ENCODE data around the gene ZFP36L1. TPM values are rescaled to one million over a fixed set of nuclear protein-coding genes. Genes with fewer than 3 reads are reported as not detected.

ZFP36L1 gene
- total RNA-seq, 2 donors from 2014 or later, result 42.4 to 94.9 TPM

- Mint-ChIP-seq H3K27me3 (peaks cover 0 to 3% of the 10 kb centered on the region in 2 donors), H3K9me3 (no peaks in the 10 kb centered on the region), H3K4me3 (no peak overlapping the region), H3K36me3 (no peaks in the 10 kb centered on the region), H3K27ac (no peak overlapping the region), H3K4me1 (ENCODE audit: low read depth in 2 of 2) (no peaks in the 10 kb centered on the region)
- ATAC-seq (no peak), DNase-seq (ENCODE audit: low spot score) (no peak)
Observed at GRCh38 chr14:68749487-68750475, 43.1 kb downstream of the ZFP36L1 start.

DNA sequence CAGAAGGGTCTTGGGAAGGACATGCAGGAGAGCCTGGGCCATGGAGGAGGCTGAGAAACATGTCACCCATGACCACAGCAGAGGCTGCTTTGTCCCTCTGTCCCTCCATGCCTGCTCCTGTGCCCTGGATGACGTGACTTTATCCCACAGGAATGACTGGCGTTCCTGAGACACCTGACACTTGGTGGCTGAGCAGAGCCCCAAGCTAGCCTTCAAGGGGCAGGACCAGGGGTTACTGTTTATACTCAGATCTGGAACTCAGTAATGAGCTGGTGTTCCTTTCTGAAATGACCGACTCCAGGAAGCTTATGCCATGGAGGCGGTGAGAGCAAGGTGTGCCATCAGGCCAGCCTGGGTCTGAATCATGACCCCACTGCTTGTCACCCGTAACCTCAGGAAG lies 44.2 kb downstream of the ZFP36L1 start:
- Mint-ChIP-seq H3K27me3 (peaks cover 0 to 3% of the 10 kb centered on the region in 2 donors), H3K9me3 (no peaks in the 10 kb centered on the region), H3K27ac (no peak overlapping the region), H3K36me3 (no peaks in the 10 kb centered on the region), H3K4me1 (ENCODE audit: low read depth in 2 of 2) (no peaks in the 10 kb centered on the region), H3K4me3 (no peak overlapping the region)
- no peak for DNase-seq (ENCODE audit: low spot score)
- peak in 1 of 2 donors; percentile 15 for ATAC-seq

GRCh38 chr14:68748260-68748659 lies 44.6 kb downstream of the ZFP36L1 start:
- ATAC-seq (no peak), DNase-seq (ENCODE audit: low spot score) (no peak)
- Mint-ChIP-seq H3K9me3 (no peaks in the 10 kb centered on the region), H3K27ac (no peak overlapping the region), H3K27me3 (peaks cover 0 to 3% of the 10 kb centered on the region in 2 donors), H3K36me3 (no peaks in the 10 kb centered on the region), H3K4me3 (no peak overlapping the region), H3K4me1 (ENCODE audit: low read depth in 2 of 2) (no peaks in the 10 kb centered on the region)

GRCh38 chr14:68747393-68747792 lies 45.5 kb downstream of the ZFP36L1 start:
- DNase-seq (ENCODE audit: low spot score) (no peak), ATAC-seq (no peak)
- peaks cover 0 to 3% of the 10 kb centered on the region in 2 donors for H3K27me3 Mint-ChIP-seq
- no peak overlapping the region for H3K27ac Mint-ChIP-seq
- peaks cover 0 to 2% of the 10 kb centered on the region in 2 donors for H3K4me1 Mint-ChIP-seq (ENCODE audit: low read depth in 2 of 2)
- H3K36me3 Mint-ChIP-seq, result no peaks in the 10 kb centered on the region
- no peaks in the 10 kb centered on the region for H3K9me3 Mint-ChIP-seq
- H3K4me3 Mint-ChIP-seq, result no peak overlapping the region

GRCh38 chr14:68744613-68745012 lies 48.3 kb downstream of the ZFP36L1 start:
- DNase-seq (ENCODE audit: low spot score) (no peak), ATAC-seq (no peak)
- Mint-ChIP-seq H3K4me1 (ENCODE audit: low read depth in 2 of 2) (peaks cover 0 to 2% of the 10 kb centered on the region in 2 donors), H3K27ac (no peak overlapping the region), H3K36me3 (no peaks in the 10 kb centered on the region), H3K4me3 (no peak overlapping the region), H3K27me3 (peaks cover 0 to 3% of the 10 kb centered on the region in 2 donors), H3K9me3 (no peaks in the 10 kb centered on the region)

- Mint-ChIP-seq H3K36me3 (no peaks in the 10 kb centered on the region), H3K4me1 (ENCODE audit: low read depth in 2 of 2) (peaks cover 0 to 6% of the 10 kb centered on the region in 2 donors), H3K9me3 (no peaks in the 10 kb centered on the region), H3K27me3 (peaks cover 0 to 3% of the 10 kb centered on the region in 2 donors), H3K4me3 (no peak overlapping the region), H3K27ac (peak overlapping the region in 1 of 2 donors; percentile 40)
- DNase-seq (ENCODE audit: low spot score), result no peak
- no peak for ATAC-seq
Observed at GRCh38 chr14:68741839-68742470, 50.9 kb downstream of the ZFP36L1 start.

DNA sequence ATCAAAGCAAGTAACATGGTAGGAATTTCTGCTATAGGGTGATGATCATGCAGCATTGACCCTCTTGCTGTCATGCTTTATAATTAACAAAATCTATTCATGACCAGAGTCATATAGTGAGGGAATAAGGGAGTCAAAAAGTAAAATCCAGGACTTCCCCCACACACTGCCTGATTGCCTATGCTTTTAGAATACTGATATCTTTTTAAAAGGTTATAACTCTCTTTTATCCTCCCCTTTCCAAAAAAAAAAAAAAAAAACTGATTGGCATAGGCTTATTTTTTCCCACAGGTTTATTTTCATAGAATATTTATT lies 51.4 kb downstream of the ZFP36L1 start:
- no peak for DNase-seq (ENCODE audit: low spot score)

GRCh38 chr14:68740788-68741476 lies 51.9 kb downstream of the ZFP36L1 start:
- ATAC-seq (no peak), DNase-seq (ENCODE audit: low spot score) (no peak)
- Mint-ChIP-seq H3K27ac (peak overlapping the region in 1 of 2 donors; percentile 40), H3K36me3 (no peaks in the 10 kb centered on the region), H3K27me3 (peaks cover 0 to 3% of the 10 kb centered on the region in 2 donors), H3K4me3 (no peak overlapping the region), H3K9me3 (no peaks in the 10 kb centered on the region), H3K4me1 (ENCODE audit: low read depth in 2 of 2) (peaks cover 4 to 10% of the 10 kb centered on the region in 2 donors)

More for the DNA sequence above, 51.4 kb downstream of the ZFP36L1 start:
- no peak overlapping the region for H3K27ac Mint-ChIP-seq
- H3K27me3 Mint-ChIP-seq, result peaks cover 0 to 3% of the 10 kb centered on the region in 2 donors
- no peak overlapping the region for H3K4me3 Mint-ChIP-seq
- no peaks in the 10 kb centered on the region for H3K9me3 Mint-ChIP-seq
- no peaks in the 10 kb centered on the region for H3K36me3 Mint-ChIP-seq
- peaks cover 0 to 6% of the 10 kb centered on the region in 2 donors for H3K4me1 Mint-ChIP-seq (ENCODE audit: low read depth in 2 of 2)
- no peak for ATAC-seq

DNA sequence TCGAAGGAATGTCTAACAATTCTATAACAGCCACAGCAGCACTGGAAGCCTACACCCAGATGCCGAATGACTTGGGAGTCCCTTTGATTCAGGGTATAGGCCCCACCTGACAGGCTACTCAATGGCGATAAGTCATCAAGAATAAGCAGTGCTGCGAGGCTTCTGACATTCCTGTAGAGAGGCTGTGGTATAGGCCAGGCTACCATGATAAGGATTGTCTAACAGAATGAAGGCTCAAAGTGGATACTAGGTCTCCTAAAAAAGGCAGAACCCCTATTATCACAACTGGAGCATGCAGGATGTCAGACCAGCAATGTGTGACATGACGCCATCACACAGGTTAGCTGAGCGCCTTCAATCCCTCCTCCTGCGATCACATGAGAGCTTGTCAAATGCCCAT lies 53.2 kb downstream of the ZFP36L1 start:
- ATAC-seq (no peak), DNase-seq (ENCODE audit: low spot score) (no peak)
- peaks cover 10 to 13% of the 10 kb centered on the region in 2 donors for H3K4me1 Mint-ChIP-seq (ENCODE audit: low read depth in 2 of 2)
- H3K27ac Mint-ChIP-seq, result peak overlapping the region in 1 of 2 donors; percentile 40
- no peaks in the 10 kb centered on the region for H3K36me3 Mint-ChIP-seq
- no peaks in the 10 kb centered on the region for H3K9me3 Mint-ChIP-seq
- H3K27me3 Mint-ChIP-seq, result no peaks in the 10 kb centered on the region
- no peak overlapping the region for H3K4me3 Mint-ChIP-seq

DNA sequence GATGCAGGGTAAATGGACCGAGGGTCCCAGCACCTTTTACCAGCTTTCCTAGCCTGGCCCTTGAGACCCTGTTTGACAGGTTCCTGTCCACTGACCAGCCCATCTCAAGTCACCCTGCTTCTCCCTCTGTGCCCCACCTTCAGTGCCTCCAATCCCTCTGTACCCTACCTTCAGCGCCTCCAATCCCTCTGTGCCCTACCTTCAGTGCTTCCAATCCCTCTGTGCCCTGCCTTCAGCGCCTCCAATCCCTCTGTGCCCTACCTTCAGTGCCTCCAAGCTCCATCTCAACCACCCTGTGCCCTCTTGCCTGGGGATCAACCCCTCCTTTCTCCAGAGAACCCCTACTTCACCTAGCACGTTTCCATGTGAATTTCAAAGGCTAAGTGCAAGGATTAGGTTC lies 54.3 kb downstream of the ZFP36L1 start:
- Mint-ChIP-seq H3K4me3 (no peak overlapping the region), H3K9me3 (no peaks in the 10 kb centered on the region), H3K27ac (peak overlapping the region in 1 of 2 donors; percentile 28), H3K36me3 (no peaks in the 10 kb centered on the region), H3K4me1 (ENCODE audit: low read depth in 2 of 2) (peaks cover 21% of the 10 kb centered on the region in 2 donors), H3K27me3 (no peaks in the 10 kb centered on the region)
- DNase-seq (ENCODE audit: low spot score) (no peak), ATAC-seq (no peak)

Other genes starting within 250 kb of the ZFP36L1 start
- 100 to 1,000 TPM in 1 of 2 donors, 10 to 100 TPM in 1; 40.1 to 124 TPM for gene ACTN1, start 186.2 kb upstream of the ZFP36L1 start, total RNA-seq